RWPE2 (cell line): ENCODE data around the gene GAS2.

Experiments
- ATAC-seq: fragments of 200-7000 bp; cut with Tn5 transposase; 3 replicates; pipeline ENCODE4 v1.9.1; 2021; ENCODE audit warnings: low read depth
- DNase-seq: peaks from one replicate; pipeline ENCODE4 v3.0.0-alpha.2; 2020; ENCODE audit warnings: low spot score
- H3K27ac ChIP-seq: fragments of 450-650 bp; 2 replicates; pipeline ENCODE4 v1.5.1; 2017; ENCODE audit warnings: mild to moderate bottlenecking; ENCODE audit not compliant: poor library complexity, severe bottlenecking
- H3K27me3 ChIP-seq: fragments of 250-450 bp; sonication (Bioruptor Pico); 2 replicates; pipeline ENCODE4 v1.5.1; 2021; ENCODE audit warnings: mild to moderate bottlenecking, moderate library complexity; ENCODE audit not compliant: insufficient read depth, poor library complexity, severe bottlenecking
- H3K36me3 ChIP-seq: fragments of 250-450 bp; sonication (Bioruptor Pico); 2 replicates; pipeline ENCODE4 v1.5.1; 2020; ENCODE audit warnings: low read depth, mild to moderate bottlenecking, moderate library complexity
- H3K4me1 ChIP-seq: fragments of 250-450 bp; sonication (Bioruptor Pico); 2 replicates; pipeline ENCODE4 v1.5.1; 2021; ENCODE audit warnings: mild to moderate bottlenecking, moderate library complexity; ENCODE audit not compliant: insufficient read depth, poor library complexity, severe bottlenecking
- H3K4me3 ChIP-seq: fragments of 250-450 bp; sonication (Bioruptor Pico); 2 replicates; pipeline ENCODE4 v1.5.1; 2021; ENCODE audit warnings: mild to moderate bottlenecking, moderate library complexity; ENCODE audit not compliant: severe bottlenecking
- H3K9me3 ChIP-seq: fragments of 250-450 bp; sonication (Bioruptor Pico); 2 replicates; pipeline ENCODE4 v1.5.1; 2021; ENCODE audit warnings: mild to moderate bottlenecking, moderate library complexity; ENCODE audit not compliant: severe bottlenecking
- TF ChIP-seq, protein P1 (sequence below): fragments of 450-650 bp; IDR thresholded peaks from one replicate; pipeline ENCODE4 v1.5.1; 2017; ENCODE audit warnings: mild to moderate bottlenecking, moderate library complexity; ENCODE audit not compliant: poor library complexity, severe bottlenecking

The GAS2 gene

DNA sequence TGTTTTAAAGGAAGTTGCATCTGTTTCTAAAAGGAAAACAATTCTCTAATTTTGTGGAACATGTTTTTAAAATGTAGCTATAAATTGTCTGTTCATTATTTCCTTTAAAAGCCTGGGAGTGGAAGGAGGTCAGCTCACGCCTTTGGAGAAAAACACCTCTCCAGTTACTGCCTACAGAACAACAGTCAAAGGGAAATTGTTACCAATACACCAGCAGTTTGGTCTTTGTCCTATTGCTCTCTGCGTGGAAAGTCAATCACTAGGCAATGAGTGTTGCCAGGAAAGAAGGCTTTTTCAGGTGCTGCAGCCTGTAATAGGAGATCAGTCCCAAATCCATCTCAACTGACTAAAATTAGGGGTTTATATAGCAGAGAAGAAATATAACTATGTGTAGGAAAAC, 141.0 kb downstream of the GAS2 start:
- Histone ChIP-seq H3K9me3 (no peaks in the 10 kb centered on the region), H3K4me3 (no peak overlapping the region), H3K27ac (no peak overlapping the region), H3K36me3 (no peaks in the 10 kb centered on the region), H3K4me1 (peaks cover 6% of the 10 kb centered on the region), H3K27me3 (no peaks in the 10 kb centered on the region)
- no peak for ATAC-seq
- no peak for DNase-seq
- TF ChIP-seq, protein P1, sequence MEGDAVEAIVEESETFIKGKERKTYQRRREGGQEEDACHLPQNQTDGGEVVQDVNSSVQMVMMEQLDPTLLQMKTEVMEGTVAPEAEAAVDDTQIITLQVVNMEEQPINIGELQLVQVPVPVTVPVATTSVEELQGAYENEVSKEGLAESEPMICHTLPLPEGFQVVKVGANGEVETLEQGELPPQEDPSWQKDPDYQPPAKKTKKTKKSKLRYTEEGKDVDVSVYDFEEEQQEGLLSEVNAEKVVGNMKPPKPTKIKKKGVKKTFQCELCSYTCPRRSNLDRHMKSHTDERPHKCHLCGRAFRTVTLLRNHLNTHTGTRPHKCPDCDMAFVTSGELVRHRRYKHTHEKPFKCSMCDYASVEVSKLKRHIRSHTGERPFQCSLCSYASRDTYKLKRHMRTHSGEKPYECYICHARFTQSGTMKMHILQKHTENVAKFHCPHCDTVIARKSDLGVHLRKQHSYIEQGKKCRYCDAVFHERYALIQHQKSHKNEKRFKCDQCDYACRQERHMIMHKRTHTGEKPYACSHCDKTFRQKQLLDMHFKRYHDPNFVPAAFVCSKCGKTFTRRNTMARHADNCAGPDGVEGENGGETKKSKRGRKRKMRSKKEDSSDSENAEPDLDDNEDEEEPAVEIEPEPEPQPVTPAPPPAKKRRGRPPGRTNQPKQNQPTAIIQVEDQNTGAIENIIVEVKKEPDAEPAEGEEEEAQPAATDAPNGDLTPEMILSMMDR: no peak

DNA sequence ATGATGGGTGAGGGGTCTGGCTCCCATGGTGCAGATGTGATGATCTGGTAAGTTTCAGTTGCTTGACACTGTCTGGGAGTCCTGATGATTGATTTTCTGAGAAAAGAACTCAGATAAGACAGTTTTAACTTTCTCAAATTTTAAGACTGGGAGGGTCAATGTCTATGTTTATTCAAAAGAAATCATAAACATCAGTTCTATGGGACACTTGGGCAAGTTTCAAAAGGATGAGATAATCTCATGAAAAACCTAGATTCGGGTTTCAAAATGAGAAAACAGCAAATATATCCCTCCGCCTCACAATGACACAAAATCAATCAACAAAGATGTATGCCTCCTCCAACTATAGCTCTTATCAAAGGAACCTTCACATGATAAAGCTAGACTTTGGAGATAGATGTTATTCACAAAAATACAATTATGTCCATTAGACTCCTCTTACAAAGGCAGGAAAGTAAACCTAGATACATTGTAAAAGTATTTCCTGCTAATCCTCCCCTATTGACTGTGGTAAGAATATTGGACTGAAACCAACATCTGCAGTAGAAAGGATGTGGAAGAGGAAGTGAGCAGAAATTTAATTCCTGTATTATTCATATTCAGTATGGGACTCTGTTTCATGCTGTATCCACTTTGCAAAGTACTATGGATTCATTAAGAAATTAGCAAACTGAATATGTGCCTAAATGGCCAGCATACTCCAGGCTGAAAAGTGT, 141.6 kb downstream of the GAS2 start:
- Histone ChIP-seq H3K36me3 (no peaks in the 10 kb centered on the region), H3K27ac (no peak overlapping the region), H3K4me3 (no peak overlapping the region), H3K27me3 (no peaks in the 10 kb centered on the region), H3K9me3 (no peaks in the 10 kb centered on the region), H3K4me1 (peaks cover 6% of the 10 kb centered on the region)
- TF ChIP-seq, protein P1: no peak
- peak; percentile 70 for ATAC-seq
- DNase-seq: no peak

DNA sequence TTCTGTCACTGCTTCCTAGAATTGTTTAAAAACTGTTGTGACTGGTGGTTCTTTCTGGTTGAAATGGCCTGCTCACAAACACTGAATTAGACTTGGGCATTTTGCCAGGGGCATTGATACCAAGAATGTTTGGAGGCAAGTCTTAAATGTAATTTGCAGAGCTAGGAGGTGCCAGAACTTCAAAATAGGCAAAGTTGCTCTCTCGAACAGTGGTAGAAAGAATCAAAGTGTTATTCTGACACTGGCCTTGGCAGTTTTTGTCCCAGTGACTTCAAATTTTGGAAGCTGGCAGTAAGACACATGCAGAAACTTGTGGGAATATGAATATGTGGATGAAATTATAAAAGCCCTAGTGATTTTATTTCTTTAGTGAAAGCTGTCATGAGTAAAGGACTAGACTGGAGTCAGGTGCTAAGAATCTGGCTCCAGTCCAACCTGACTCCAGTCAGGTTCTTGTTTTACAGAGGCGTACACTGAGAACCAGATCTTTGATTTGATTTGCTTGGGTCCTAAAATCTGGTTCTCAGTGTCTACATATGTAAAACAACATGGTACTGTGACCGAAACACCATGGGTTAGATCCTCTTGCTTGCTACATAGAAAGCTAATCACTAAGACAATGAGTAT, 142.3 kb downstream of the GAS2 start:
- Histone ChIP-seq H3K27ac (no peak overlapping the region), H3K4me3 (no peak overlapping the region)

DNA sequence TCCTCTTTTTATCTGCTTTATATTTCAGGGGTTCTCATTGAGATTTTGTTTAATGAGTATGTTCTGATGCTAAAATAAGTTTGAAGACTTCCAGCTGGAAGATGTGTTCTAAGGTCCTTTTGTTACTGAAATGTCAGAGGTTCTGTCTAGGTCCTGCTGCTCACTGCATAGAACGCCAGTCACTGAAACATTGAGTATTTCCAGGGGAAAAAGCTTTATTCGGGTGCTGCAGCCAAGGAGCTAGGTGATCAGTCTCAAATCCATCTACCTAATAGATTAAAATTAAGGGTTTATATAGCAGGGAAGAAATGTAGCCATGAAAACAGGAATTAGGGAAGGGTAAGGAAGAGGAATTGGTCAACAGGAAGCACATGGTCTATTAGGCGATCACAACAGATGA, 143.5 kb downstream of the GAS2 start:
- TF ChIP-seq, protein P1: no peak
- DNase-seq (no peak), ATAC-seq (no peak)
- Histone ChIP-seq H3K9me3 (no peaks in the 10 kb centered on the region), H3K4me1 (peaks cover 6% of the 10 kb centered on the region), H3K4me3 (no peak overlapping the region), H3K27ac (no peak overlapping the region), H3K27me3 (no peaks in the 10 kb centered on the region), H3K36me3 (no peaks in the 10 kb centered on the region)

More for the DNA sequence above, 142.3 kb downstream of the GAS2 start:
- TF ChIP-seq, protein P1: no peak
- Histone ChIP-seq H3K4me1 (peaks cover 6% of the 10 kb centered on the region), H3K27me3 (no peaks in the 10 kb centered on the region), H3K36me3 (no peaks in the 10 kb centered on the region), H3K9me3 (no peaks in the 10 kb centered on the region)
- ATAC-seq (no peak), DNase-seq (no peak)

DNA sequence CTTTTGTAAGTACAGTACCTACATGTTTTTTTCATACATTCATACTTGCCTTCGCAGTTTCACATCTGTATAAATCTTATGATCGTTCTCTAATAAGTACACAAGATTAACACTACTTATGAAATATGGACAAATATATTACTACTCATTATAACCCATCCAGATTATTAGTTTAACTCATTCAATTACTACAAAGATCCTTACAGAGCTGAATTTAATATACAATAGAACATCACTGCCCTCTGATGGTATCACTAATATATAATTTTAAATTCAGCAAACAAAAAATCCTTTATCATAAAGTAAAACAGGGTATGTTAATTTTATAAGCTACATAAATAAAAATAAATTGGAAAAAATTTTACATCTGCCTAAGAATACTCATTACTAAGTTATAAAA, 155.8 kb downstream of the GAS2 start:
- Histone ChIP-seq H3K4me1 (no peaks in the 10 kb centered on the region), H3K9me3 (no peaks in the 10 kb centered on the region), H3K4me3 (no peak overlapping the region), H3K27me3 (no peaks in the 10 kb centered on the region), H3K36me3 (peaks cover 27% of the 10 kb centered on the region), H3K27ac (no peak overlapping the region)
- TF ChIP-seq, protein P1: no peak
- DNase-seq (no peak), ATAC-seq (no peak)
